Keratinocyte (primary cell): Measurements from ENCODE around the gene PARD3B. TPM values are rescaled to one million over a fixed set of nuclear protein-coding genes. Genes with fewer than 3 reads are reported as not detected.

ENCODE experiments used
- DNase-seq: peaks from one replicate; pipeline ENCODE4 v3.0.0-alpha.2; 2011; ENCODE audit warnings: low read depth, missing footprints, low spot score
- FAIRE-seq: peaks from 2 replicates; lab custom pipeline; 2011; peaks lifted over from hg19 to GRCh38; lab: Jason Lieb, UNC
- H2AFZ ChIP-seq: 2 replicates; pipeline ENCODE4 v1.6.0; 2012; ENCODE audit warnings: low read length, control low read depth, inconsistent platforms; ENCODE audit not compliant: control insufficient read depth
- H3K27ac ChIP-seq: 2 replicates; pipeline ENCODE4 v1.5.1; 2011; ENCODE audit warnings: low read length; ENCODE audit not compliant: control insufficient read depth, insufficient read depth
- H3K27me3 ChIP-seq: 3 replicates; pipeline ENCODE4 v1.6.0; 2011; ENCODE audit warnings: low read length; ENCODE audit not compliant: control insufficient read depth, insufficient read depth; ENCODE audit errors: extremely low read depth
- H3K36me3 ChIP-seq, 2 experiments: 2 replicates in 1 of 2; 3 replicates in 1 of 2; pipeline ENCODE4 v1.5.1; 2011; ENCODE audit warnings: low read length in 2 of 2, mild to moderate bottlenecking in 1 of 2; ENCODE audit not compliant: control insufficient read depth in 2 of 2, insufficient read depth in 2 of 2; ENCODE audit errors: extremely low read depth in 1 of 2
- H3K4me1 ChIP-seq: 3 replicates; pipeline ENCODE4 v1.5.1; 2011; ENCODE audit warnings: low read length; ENCODE audit not compliant: control insufficient read depth, insufficient read depth; ENCODE audit errors: extremely low read depth
- H3K4me2 ChIP-seq: 3 replicates; pipeline ENCODE4 v1.6.0; 2011; ENCODE audit warnings: low read depth, low read length; ENCODE audit not compliant: control insufficient read depth, insufficient read depth; ENCODE audit errors: extremely low read depth
- H3K4me3 ChIP-seq, 3 experiments: fragments of 200-600 bp in 1 of 3; sonication (generic) in 1 of 3; 2 replicates in 2 of 3; 3 replicates in 1 of 3; pipeline ENCODE4 v1.5.1; 2011 to 2016; ENCODE audit warnings: low read length in 3 of 3, mild to moderate bottlenecking in 3 of 3, control low read depth in 2 of 3, inconsistent platforms in 1 of 3, low read depth in 1 of 3, mixed read lengths in 1 of 3, mixed run types in 1 of 3, moderate library complexity in 1 of 3; ENCODE audit not compliant: control insufficient read depth in 2 of 3, insufficient read depth in 2 of 3; ENCODE audit errors: extremely low read depth in 1 of 3
- H3K79me2 ChIP-seq: 2 replicates; pipeline ENCODE4 v1.6.0; 2012; ENCODE audit warnings: low read length; ENCODE audit not compliant: control insufficient read depth, insufficient read depth
- H3K9ac ChIP-seq: 3 replicates; pipeline ENCODE4 v1.6.0; 2011; ENCODE audit warnings: low read length; ENCODE audit not compliant: control insufficient read depth, insufficient read depth; ENCODE audit errors: extremely low read depth
- H3K9me1 ChIP-seq: 3 replicates; pipeline ENCODE4 v1.6.0; 2011; ENCODE audit warnings: low read length; ENCODE audit not compliant: control insufficient read depth, insufficient read depth; ENCODE audit errors: extremely low read depth
- H3K9me3 ChIP-seq: 2 replicates; pipeline ENCODE4 v1.5.1; 2012; ENCODE audit warnings: low read depth, low read length; ENCODE audit not compliant: control insufficient read depth
- H4K20me1 ChIP-seq: 3 replicates; pipeline ENCODE4 v1.6.0; 2011; ENCODE audit warnings: low read length; ENCODE audit not compliant: control insufficient read depth, insufficient read depth; ENCODE audit errors: extremely low read depth
- CTCF ChIP-seq, 3 experiments: IDR thresholded peaks in 1 of 3; conservative IDR thresholded peaks in 1 of 3; optimal IDR thresholded peaks in 1 of 3; 2 replicates in 2 of 3; 3 replicates in 1 of 3; pipeline versions ENCODE3 to v1.5.1; 2011; ENCODE audit warnings: low read length in 3 of 3, mild to moderate bottlenecking in 3 of 3, moderate library complexity in 2 of 3, control low read depth in 1 of 3, inconsistent platforms in 1 of 3; ENCODE audit not compliant: insufficient read depth in 2 of 3; ENCODE audit errors: extremely low read depth in 1 of 3
- EZH2 ChIP-seq: IDR thresholded peaks from one replicate; pipeline ENCODE4 v1.6.1; 2012; ENCODE audit warnings: inconsistent platforms, mild to moderate bottlenecking, low read length, moderate library complexity
- dilution Hi-C: fragments of 300-500 bp; cut with MboI; formaldehyde crosslinking; loops from one replicate; pipeline ENCODE4 v1.7.0; 2020; ENCODE audit warnings: low sequenced_read_pairs; ENCODE audit not compliant: extremely low pct_ligation_motif_present
- polyA plus RNA-seq, 5 experiments: library from polyadenylated mRNA; depleted of rRNA in 3 of 5; stranded (reverse) in 3 of 5; stranded (forward) in 1 of 5; unstranded in 1 of 5; fragments of >200 nt; gene quantifications; 1 replicate in 1 of 5; 2 replicates in 3 of 5; 3 replicates in 1 of 5; pipeline versions ENCODE4 v1.2.1 to v1.2.3, GENCODE V29; 2011 to 2012; ENCODE audit warnings: missing spikeins in 2 of 5, low read depth in 1 of 5, low replicate concordance in 1 of 5

Gene PARD3B
- polyA plus RNA-seq, 1 donor (not counting 4 experiments of a cell fraction or from before 2014, with no cell fraction given) = 1.2 TPM

- Histone ChIP-seq H4K20me1 (no peaks in the 10 kb centered on the region), H3K27me3 (no peaks in the 10 kb centered on the region), H3K27ac (peak overlapping the region; percentile 47), H3K9ac (no peak overlapping the region), H3K9me1 (no peaks in the 10 kb centered on the region), H2AFZ (peak overlapping the region; percentile 46), H3K4me1 (peaks cover 11% of the 10 kb centered on the region), H3K79me2 (no peaks in the 10 kb centered on the region), H3K9me3 (no peaks in the 10 kb centered on the region), H3K36me3 (no peaks in the 10 kb centered on the region), H3K4me3 (no peak overlapping the region), H3K4me2 (peak overlapping the region; percentile 56)
- DNase-seq (no peak), FAIRE-seq (no peak)
- no peak for TF ChIP-seq CTCF (optimal IDR thresholded peaks at IDR 0.05 in 1 of 3, IDR thresholded peaks at IDR 0.05 in 1 of 3, conservative IDR thresholded peaks at IDR 0.05 in 1 of 3; ENCODE audit: extremely low read depth in 1 of 3, insufficient read depth in 2 of 3, low read length in 3 of 3)
- TF ChIP-seq EZH2 = no peak
- dilution Hi-C loops = no loop called here
Observed at GRCh38 chr2:205574001-205574400, 1028.7 kb downstream of the PARD3B start.

- FAIRE-seq (no peak), DNase-seq (no peak)
- Histone ChIP-seq H3K4me1 (peaks cover 6% of the 10 kb centered on the region), H3K4me3 (no peak overlapping the region), H3K9me3 (no peaks in the 10 kb centered on the region), H3K27ac (no peak overlapping the region), H3K79me2 (no peaks in the 10 kb centered on the region), H3K9ac (no peak overlapping the region), H2AFZ (no peak overlapping the region), H4K20me1 (no peaks in the 10 kb centered on the region), H3K36me3 (no peaks in the 10 kb centered on the region), H3K4me2 (no peak overlapping the region), H3K9me1 (no peaks in the 10 kb centered on the region), H3K27me3 (no peaks in the 10 kb centered on the region)
- no peak for TF ChIP-seq CTCF (optimal IDR thresholded peaks at IDR 0.05 in 1 of 3, IDR thresholded peaks at IDR 0.05 in 1 of 3, conservative IDR thresholded peaks at IDR 0.05 in 1 of 3; ENCODE audit: extremely low read depth in 1 of 3, insufficient read depth in 2 of 3, low read length in 3 of 3)
- no peak for TF ChIP-seq EZH2
- dilution Hi-C loops = no loop called here
Observed at GRCh38 chr2:205579335-205579734, 1034.1 kb downstream of the PARD3B start.
